Liver (tissue), 9 donors: ENCODE data around the gene TLR5. TPM values are rescaled to one million over a fixed set of nuclear protein-coding genes. Genes with fewer than 3 reads are reported as not detected.

Source experiments
- DNase-seq: peaks from one replicate; pipeline ENCODE4 v3.0.0-alpha.2; 2017; ENCODE audit warnings: low spot score
- H3K27ac ChIP-seq, 2 donors: one replicate each; pipeline ENCODE4 v1.7.0; 2013; ENCODE audit warnings: inconsistent platforms in 2 of 2, low read length in 2 of 2, control low read depth in 1 of 2, low read depth in 1 of 2, mild to moderate bottlenecking in 1 of 2
- H3K27me3 ChIP-seq, 4 donors: one replicate each; pipeline versions ENCODE4 v1.6.1 to v1.7.0; 2013; ENCODE audit warnings: low read length in 3 of 4, inconsistent platforms in 1 of 4, mild to moderate bottlenecking in 1 of 4, moderate library complexity in 1 of 4; ENCODE audit not compliant: control insufficient read depth in 4 of 4, insufficient read depth in 4 of 4
- H3K36me3 ChIP-seq, 4 donors: one replicate each; pipeline versions ENCODE4 v1.6.1 to v1.7.0; 2013; ENCODE audit warnings: low read length in 3 of 4, mild to moderate bottlenecking in 3 of 4, low read depth in 1 of 4, moderate library complexity in 1 of 4; ENCODE audit not compliant: control insufficient read depth in 4 of 4, insufficient read depth in 3 of 4
- H3K4me1 ChIP-seq, 4 donors: one replicate each; pipeline versions ENCODE4 v1.6.1 to v1.7.0; 2013; ENCODE audit warnings: low read length in 3 of 4, mild to moderate bottlenecking in 3 of 4, moderate library complexity in 1 of 4; ENCODE audit not compliant: control insufficient read depth in 4 of 4, insufficient read depth in 4 of 4
- H3K4me3 ChIP-seq, 3 donors: one replicate each; pipeline versions ENCODE4 v1.6.1 to v1.7.0; 2013; ENCODE audit warnings: low read length in 3 of 3, control low read depth in 1 of 3, low read depth in 1 of 3, mild to moderate bottlenecking in 1 of 3
- H3K9ac ChIP-seq, 2 donors: one replicate each; pipeline ENCODE4 v1.7.0; 2013; ENCODE audit warnings: low read length in 2 of 2, mild to moderate bottlenecking in 2 of 2, moderate library complexity in 2 of 2, control low read depth in 1 of 2, low read depth in 1 of 2
- H3K9me3 ChIP-seq, 4 donors: one replicate each; pipeline versions ENCODE4 v1.6.1 to v1.7.0; 2013; ENCODE audit warnings: low read length in 3 of 4; ENCODE audit not compliant: control insufficient read depth in 4 of 4
- EGR1 ChIP-seq, 2 donors: IDR thresholded peaks; 2 replicates each; pipeline ENCODE4 v1.6.1; 2016 to 2018; ENCODE audit warnings: antibody characterized with exemption in 2 of 2, low read depth in 2 of 2
- FOXA1 ChIP-seq: IDR thresholded peaks from 2 replicates; pipeline ENCODE4 v1.6.1; 2016; ENCODE audit warnings: antibody characterized with exemption
- FOXA2 ChIP-seq: IDR thresholded peaks from 2 replicates; pipeline ENCODE4 v1.6.1; 2016; ENCODE audit warnings: antibody characterized with exemption
- HNF4A ChIP-seq, 2 donors: conservative IDR thresholded peaks; 2 replicates each; pipeline ENCODE4 v1.6.1; 2016; ENCODE audit warnings: antibody characterized with exemption in 2 of 2, mild to moderate bottlenecking in 2 of 2
- HNF4G ChIP-seq: IDR thresholded peaks from 2 replicates; pipeline ENCODE4 v1.6.1; 2016; ENCODE audit warnings: antibody characterized with exemption
- JUND ChIP-seq, 2 donors: IDR thresholded peaks; 2 replicates each; pipeline ENCODE4 v1.6.1; 2016; ENCODE audit warnings: antibody characterized with exemption in 2 of 2
- NR2F2 ChIP-seq: IDR thresholded peaks from 2 replicates; pipeline ENCODE4 v1.6.1; 2016; ENCODE audit warnings: antibody characterized with exemption
- RXRA ChIP-seq, 2 donors: IDR thresholded peaks; 2 replicates each; pipeline ENCODE4 v1.6.1; 2017 to 2018; ENCODE audit warnings: antibody characterized with exemption in 2 of 2, mild to moderate bottlenecking in 1 of 2
- TAF1 ChIP-seq: conservative IDR thresholded peaks from 2 replicates; pipeline ENCODE4 v1.6.1; 2016; ENCODE audit warnings: antibody characterized with exemption, mild to moderate bottlenecking
- WGBS: extraction: QIAGEN DNeasy Blood & Tissue Kit; methylation state at CpG from one replicate; pipeline ENCODE4 v1.1.7; 2013; 5-methylcytosine and 5-hydroxymethylcytosine counted together
- polyA plus RNA-seq, 2 donors: library from polyadenylated mRNA; stranded (reverse) in 1 of 2; unstranded in 1 of 2; fragments of 200-250 nt in 1 of 2; fragments of >200 nt in 1 of 2; fragmentation: Nextera tagmentation in 1 of 2; extraction: Ambion mirVana in 1 of 2; gene quantifications; one replicate each; pipeline versions ENCODE4 v1.2.1 to v1.2.3, GENCODE V29; 2013 to 2015
- total RNA-seq, 2 donors: library from RNA; depleted of rRNA; stranded (reverse); fragments of >200 nt; gene quantifications; one replicate each; pipeline ENCODE4 v1.2.3, GENCODE V29; 2014
- TF ChIP-seq, protein P1 (sequence below): IDR thresholded peaks from 2 replicates; pipeline ENCODE4 v1.6.1; 2016; ENCODE audit warnings: antibody characterized with exemption
- TF ChIP-seq, protein P2 (sequence below): fragments of 150-350 bp; IDR thresholded peaks from 2 replicates; pipeline ENCODE4 v1.5.1; 2017; ENCODE audit warnings: improper control_type of control experiment, low read depth, low read length; ENCODE audit not compliant: missing input control
- TF ChIP-seq, protein P3 (sequence below): IDR thresholded peaks from 2 replicates; pipeline ENCODE4 v1.6.1; 2016; ENCODE audit warnings: antibody characterized with exemption, mild to moderate bottlenecking
- TF ChIP-seq, protein P4 (sequence below): IDR thresholded peaks from 2 replicates; pipeline ENCODE4 v1.6.1; 2016; ENCODE audit warnings: antibody characterized with exemption
- donor health status: healthy.
- donor health status: healthy.
- donor health status: healthy.
- donor health status: healthy.
- donor health status: healthy.

Gene TLR5
- total and polyA plus RNA-seq, 4 donors, result 0.93 to 2.4 (median 1.5) TPM

DNA sequence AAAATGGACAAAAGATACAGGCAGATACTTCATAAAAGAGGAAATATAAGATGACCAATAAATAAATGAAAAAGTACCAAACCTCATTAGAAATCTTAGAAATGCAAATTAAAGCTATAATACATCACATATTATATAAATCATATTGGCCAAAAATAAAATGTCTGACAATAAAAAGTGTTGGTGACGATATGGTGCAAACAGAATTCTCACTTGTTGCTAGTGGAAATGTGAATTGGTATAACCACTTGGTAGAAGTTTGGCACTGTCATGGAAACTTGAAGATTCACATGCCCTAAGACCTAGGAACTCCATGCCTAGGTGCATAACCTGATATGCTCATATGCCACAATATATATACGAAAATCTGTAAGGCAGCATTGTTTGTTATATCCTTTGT, 4.4 kb upstream of the TLR5 start:
- no peak for TF ChIP-seq HNF4A (conservative IDR thresholded peaks at IDR 0.05)
- TF ChIP-seq, protein P1, sequence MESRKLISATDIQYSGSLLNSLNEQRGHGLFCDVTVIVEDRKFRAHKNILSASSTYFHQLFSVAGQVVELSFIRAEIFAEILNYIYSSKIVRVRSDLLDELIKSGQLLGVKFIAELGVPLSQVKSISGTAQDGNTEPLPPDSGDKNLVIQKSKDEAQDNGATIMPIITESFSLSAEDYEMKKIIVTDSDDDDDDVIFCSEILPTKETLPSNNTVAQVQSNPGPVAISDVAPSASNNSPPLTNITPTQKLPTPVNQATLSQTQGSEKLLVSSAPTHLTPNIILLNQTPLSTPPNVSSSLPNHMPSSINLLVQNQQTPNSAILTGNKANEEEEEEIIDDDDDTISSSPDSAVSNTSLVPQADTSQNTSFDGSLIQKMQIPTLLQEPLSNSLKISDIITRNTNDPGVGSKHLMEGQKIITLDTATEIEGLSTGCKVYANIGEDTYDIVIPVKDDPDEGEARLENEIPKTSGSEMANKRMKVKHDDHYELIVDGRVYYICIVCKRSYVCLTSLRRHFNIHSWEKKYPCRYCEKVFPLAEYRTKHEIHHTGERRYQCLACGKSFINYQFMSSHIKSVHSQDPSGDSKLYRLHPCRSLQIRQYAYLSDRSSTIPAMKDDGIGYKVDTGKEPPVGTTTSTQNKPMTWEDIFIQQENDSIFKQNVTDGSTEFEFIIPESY, result no peak
- TF ChIP-seq, protein P2, sequence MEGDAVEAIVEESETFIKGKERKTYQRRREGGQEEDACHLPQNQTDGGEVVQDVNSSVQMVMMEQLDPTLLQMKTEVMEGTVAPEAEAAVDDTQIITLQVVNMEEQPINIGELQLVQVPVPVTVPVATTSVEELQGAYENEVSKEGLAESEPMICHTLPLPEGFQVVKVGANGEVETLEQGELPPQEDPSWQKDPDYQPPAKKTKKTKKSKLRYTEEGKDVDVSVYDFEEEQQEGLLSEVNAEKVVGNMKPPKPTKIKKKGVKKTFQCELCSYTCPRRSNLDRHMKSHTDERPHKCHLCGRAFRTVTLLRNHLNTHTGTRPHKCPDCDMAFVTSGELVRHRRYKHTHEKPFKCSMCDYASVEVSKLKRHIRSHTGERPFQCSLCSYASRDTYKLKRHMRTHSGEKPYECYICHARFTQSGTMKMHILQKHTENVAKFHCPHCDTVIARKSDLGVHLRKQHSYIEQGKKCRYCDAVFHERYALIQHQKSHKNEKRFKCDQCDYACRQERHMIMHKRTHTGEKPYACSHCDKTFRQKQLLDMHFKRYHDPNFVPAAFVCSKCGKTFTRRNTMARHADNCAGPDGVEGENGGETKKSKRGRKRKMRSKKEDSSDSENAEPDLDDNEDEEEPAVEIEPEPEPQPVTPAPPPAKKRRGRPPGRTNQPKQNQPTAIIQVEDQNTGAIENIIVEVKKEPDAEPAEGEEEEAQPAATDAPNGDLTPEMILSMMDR, result no peak
- TF ChIP-seq FOXA1, result no peak
- TF ChIP-seq FOXA2, result no peak
- no peak for TF ChIP-seq TAF1
- TF ChIP-seq HNF4G, result no peak
- TF ChIP-seq, protein P3, sequence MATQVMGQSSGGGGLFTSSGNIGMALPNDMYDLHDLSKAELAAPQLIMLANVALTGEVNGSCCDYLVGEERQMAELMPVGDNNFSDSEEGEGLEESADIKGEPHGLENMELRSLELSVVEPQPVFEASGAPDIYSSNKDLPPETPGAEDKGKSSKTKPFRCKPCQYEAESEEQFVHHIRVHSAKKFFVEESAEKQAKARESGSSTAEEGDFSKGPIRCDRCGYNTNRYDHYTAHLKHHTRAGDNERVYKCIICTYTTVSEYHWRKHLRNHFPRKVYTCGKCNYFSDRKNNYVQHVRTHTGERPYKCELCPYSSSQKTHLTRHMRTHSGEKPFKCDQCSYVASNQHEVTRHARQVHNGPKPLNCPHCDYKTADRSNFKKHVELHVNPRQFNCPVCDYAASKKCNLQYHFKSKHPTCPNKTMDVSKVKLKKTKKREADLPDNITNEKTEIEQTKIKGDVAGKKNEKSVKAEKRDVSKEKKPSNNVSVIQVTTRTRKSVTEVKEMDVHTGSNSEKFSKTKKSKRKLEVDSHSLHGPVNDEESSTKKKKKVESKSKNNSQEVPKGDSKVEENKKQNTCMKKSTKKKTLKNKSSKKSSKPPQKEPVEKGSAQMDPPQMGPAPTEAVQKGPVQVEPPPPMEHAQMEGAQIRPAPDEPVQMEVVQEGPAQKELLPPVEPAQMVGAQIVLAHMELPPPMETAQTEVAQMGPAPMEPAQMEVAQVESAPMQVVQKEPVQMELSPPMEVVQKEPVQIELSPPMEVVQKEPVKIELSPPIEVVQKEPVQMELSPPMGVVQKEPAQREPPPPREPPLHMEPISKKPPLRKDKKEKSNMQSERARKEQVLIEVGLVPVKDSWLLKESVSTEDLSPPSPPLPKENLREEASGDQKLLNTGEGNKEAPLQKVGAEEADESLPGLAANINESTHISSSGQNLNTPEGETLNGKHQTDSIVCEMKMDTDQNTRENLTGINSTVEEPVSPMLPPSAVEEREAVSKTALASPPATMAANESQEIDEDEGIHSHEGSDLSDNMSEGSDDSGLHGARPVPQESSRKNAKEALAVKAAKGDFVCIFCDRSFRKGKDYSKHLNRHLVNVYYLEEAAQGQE, result no peak
- no peak for TF ChIP-seq NR2F2
- no peak for TF ChIP-seq EGR1 (IDR thresholded peaks at IDR 0.05; ENCODE audit: low read depth in 2 of 2)
- TF ChIP-seq RXRA (IDR thresholded peaks at IDR 0.05), result no peak
- H3K4me1 ChIP-seq, result peaks cover 0 to 11% (median 4%) of the 10 kb centered on the region in 4 donors
- H3K36me3 ChIP-seq, result no peaks in the 10 kb centered on the region
- DNase-seq, result no peak
- no peaks in the 10 kb centered on the region for H3K27me3 ChIP-seq
- H3K9me3 ChIP-seq, result peaks cover 0 to 4% (median 0%) of the 10 kb centered on the region in 4 donors
- 96% methylated on average over 2 of the region's 2 CpGs for WGBS
- H3K9ac ChIP-seq, result no peak overlapping the region
- H3K4me3 ChIP-seq, result no peak overlapping the region
- no peak overlapping the region for H3K27ac ChIP-seq

DNA sequence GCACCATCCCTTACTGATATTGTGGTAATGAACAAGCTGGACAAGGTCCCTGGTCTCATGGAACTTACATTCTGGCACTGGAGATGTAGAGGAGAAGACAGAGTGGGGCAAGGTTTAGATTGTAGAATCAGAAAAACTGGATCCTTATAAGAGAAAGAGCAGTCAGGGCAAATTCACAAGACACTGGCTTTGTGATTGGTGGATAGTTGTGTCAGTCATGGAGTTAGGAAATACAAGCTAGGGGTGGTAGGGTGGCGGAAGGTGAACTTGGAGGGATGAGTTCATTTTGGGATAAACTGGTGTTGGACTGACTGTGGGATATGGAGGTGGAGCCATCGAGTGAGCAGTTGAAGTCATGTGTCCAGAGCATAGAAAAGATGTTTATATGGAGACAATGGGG, 3.7 kb upstream of the TLR5 start:
- DNase-seq, result no peak
- H3K9ac ChIP-seq, result no peak overlapping the region
- H3K36me3 ChIP-seq, result no peaks in the 10 kb centered on the region
- H3K27ac ChIP-seq, result no peak overlapping the region
- TF ChIP-seq HNF4G, result no peak
- TF ChIP-seq, protein P2, result no peak
- TF ChIP-seq NR2F2, result no peak
- TF ChIP-seq HNF4A (conservative IDR thresholded peaks at IDR 0.05), result no peak
- TF ChIP-seq, protein P4, sequence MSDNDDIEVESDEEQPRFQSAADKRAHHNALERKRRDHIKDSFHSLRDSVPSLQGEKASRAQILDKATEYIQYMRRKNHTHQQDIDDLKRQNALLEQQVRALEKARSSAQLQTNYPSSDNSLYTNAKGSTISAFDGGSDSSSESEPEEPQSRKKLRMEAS, result no peak
- no peak for TF ChIP-seq JUND (IDR thresholded peaks at IDR 0.05)
- TF ChIP-seq, protein P3, result no peak
- no peak overlapping the region for H3K4me3 ChIP-seq
- peaks cover 0 to 4% (median 0%) of the 10 kb centered on the region in 4 donors for H3K9me3 ChIP-seq
- WGBS, result 93% methylated on average over 2 of the region's 2 CpGs
- H3K4me1 ChIP-seq, result peaks cover 0 to 11% (median 4%) of the 10 kb centered on the region in 4 donors
- no peaks in the 10 kb centered on the region for H3K27me3 ChIP-seq
